HEK293 (cell line): ENCODE measurements around the gene SULT1C3.

ENCODE experiments used
- CTCF ChIA-PET: fragments of 350-600 bp; formaldehyde crosslinking; extraction: SDS; loops from one replicate; lab custom pipeline; 2021; ENCODE audit warnings: antibody characterized with exemption; lab: Yijun Ruan, JAX
- POLR2A ChIA-PET: fragments of 300-600 bp; formaldehyde crosslinking; extraction: SDS; loops from one replicate; lab custom pipeline; 2020; ENCODE audit warnings: antibody characterized with exemption, inconsistent platforms; lab: Yijun Ruan, JAX
- H3K27ac ChIP-seq: fragments of 200-500 bp; sonication (Bioruptor generic); 2 replicates; pipeline ENCODE4 v1.5.1; 2014; ENCODE audit warnings: low read depth, low read length, control low read depth, inconsistent platforms; ENCODE audit errors: extremely low read depth
- H3K36me3 ChIP-seq, 2 experiments: fragments of 200-500 bp in 1 of 2; sonication (Bioruptor generic) in 1 of 2; 1 replicate in 1 of 2; 2 replicates in 1 of 2; pipeline ENCODE4 v1.5.1; 2014 to 2017; ENCODE audit warnings: inconsistent platforms in 2 of 2, low read length in 2 of 2; ENCODE audit not compliant: control insufficient read depth in 2 of 2, insufficient read depth in 1 of 2
- H3K4me1 ChIP-seq: fragments of 200-500 bp; sonication (Bioruptor generic); 2 replicates; pipeline ENCODE4 v1.5.1; 2014; ENCODE audit warnings: mild to moderate bottlenecking, low read length, inconsistent platforms; ENCODE audit not compliant: control insufficient read depth, insufficient read depth
- H3K4me3 ChIP-seq: 2 replicates; pipeline ENCODE4 v1.5.1; 2011; ENCODE audit warnings: low read depth, mild to moderate bottlenecking, control low read depth, low read length, moderate library complexity
- H3K9me3 ChIP-seq: fragments of 200-500 bp; sonication (Bioruptor generic); 2 replicates; pipeline ENCODE4 v1.5.1; 2014; ENCODE audit warnings: low read depth, low read length, inconsistent platforms; ENCODE audit not compliant: control insufficient read depth, insufficient read depth
- ATF2 ChIP-seq: fragments of 450-650 bp; formaldehyde crosslinking; IDR thresholded peaks from 2 replicates; pipeline ENCODE4 v1.5.1; 2016; ENCODE audit warnings: missing biosample characterization, missing genetic modification characterization, low read depth
- EGR2 ChIP-seq: fragments of 450-650 bp; formaldehyde crosslinking; IDR thresholded peaks from 2 replicates; pipeline ENCODE4 v1.5.1; 2016; ENCODE audit warnings: low read depth, missing biosample characterization, missing genetic modification characterization
- FEZF1 ChIP-seq: fragments of 450-650 bp; formaldehyde crosslinking; IDR thresholded peaks from 2 replicates; pipeline ENCODE4 v1.5.1; 2016; ENCODE audit warnings: missing biosample characterization, missing genetic modification characterization
- HOXC10 ChIP-seq: sonication (generic); formaldehyde crosslinking; IDR thresholded peaks from 2 replicates; pipeline ENCODE4 v1.8.1; 2023; ENCODE audit warnings: mild to moderate bottlenecking, missing genetic modification reagents
- INSM2 ChIP-seq: fragments of 450-650 bp; formaldehyde crosslinking; IDR thresholded peaks from 2 replicates; pipeline ENCODE4 v1.5.1; 2016; ENCODE audit warnings: missing biosample characterization, missing genetic modification characterization
- KLF16 ChIP-seq: fragments of 450-650 bp; formaldehyde crosslinking; IDR thresholded peaks from 2 replicates; pipeline ENCODE4 v1.5.1; 2017; ENCODE audit warnings: missing biosample characterization, missing genetic modification characterization
- KLF9 ChIP-seq: fragments of 450-650 bp; formaldehyde crosslinking; IDR thresholded peaks from 2 replicates; pipeline ENCODE4 v1.5.1; 2016; ENCODE audit warnings: missing biosample characterization, missing genetic modification characterization, low read depth
- MEIS1 ChIP-seq: sonication (generic); formaldehyde crosslinking; IDR thresholded peaks from 2 replicates; pipeline ENCODE4 v1.8.1; 2022; ENCODE audit warnings: missing genetic modification reagents, mild to moderate bottlenecking, borderline replicate concordance
- ZNF112 ChIP-seq: fragments of 450-650 bp; formaldehyde crosslinking; IDR thresholded peaks from 2 replicates; pipeline ENCODE4 v1.5.0; 2017; ENCODE audit warnings: missing biosample characterization, missing genetic modification characterization
- ZNF19 ChIP-seq: fragments of 450-650 bp; formaldehyde crosslinking; IDR thresholded peaks from 2 replicates; pipeline ENCODE4; 2016; ENCODE audit warnings: missing biosample characterization, missing genetic modification characterization, low read depth
- ZNF23 ChIP-seq: fragments of 450-650 bp; formaldehyde crosslinking; IDR thresholded peaks from 2 replicates; pipeline ENCODE4 v1.5.1; 2016; ENCODE audit warnings: missing biosample characterization, missing genetic modification characterization, borderline replicate concordance
- ZNF354C ChIP-seq: fragments of 450-650 bp; formaldehyde crosslinking; IDR thresholded peaks from 2 replicates; pipeline ENCODE4 v1.5.1; 2016; ENCODE audit warnings: missing biosample characterization, missing genetic modification characterization, low read depth, borderline replicate concordance
- TF ChIP-seq, protein P1 (sequence below): fragments of 450-650 bp; formaldehyde crosslinking; IDR thresholded peaks from 2 replicates; pipeline ENCODE4 v1.5.1; 2016; ENCODE audit warnings: missing biosample characterization, missing genetic modification characterization
- TF ChIP-seq, protein P2 (sequence below): IDR thresholded peaks from 2 replicates; pipeline ENCODE4 v1.6.1; 2011; ENCODE audit warnings: mild to moderate bottlenecking, low read depth, low read length, borderline replicate concordance

SULT1C3 gene

GRCh38 chr2:108270768-108271506 lies 31.2 kb downstream of the SULT1C3 start:
- ChIA-PET POLR2A (no interaction called here), CTCF (no interaction called here)
- no peaks in the 10 kb centered on the region for H3K4me1 ChIP-seq

GRCh38 chr2:108271691-108272253 lies 32.0 kb downstream of the SULT1C3 start:
- H3K27ac ChIP-seq = no peak overlapping the region
- no peaks in the 10 kb centered on the region for H3K4me1 ChIP-seq
- H3K9me3 ChIP-seq = no peaks in the 10 kb centered on the region
- no peak overlapping the region for H3K4me3 ChIP-seq
- POLR2A ChIA-PET = no interaction called here
- CTCF ChIA-PET = interaction anchor here (0.6 kb wide), 1 partner anchor 52 kb away, joined by 3 read pairs; no protein-coding TSS in a partner anchor
- TF ChIP-seq HOXC10 (CRISPR knock-in tag) = no peak
- H3K36me3 ChIP-seq = no peaks in the 10 kb centered on the region

More at GRCh38 chr2:108270768-108271506, 31.2 kb downstream of the SULT1C3 start:
- H3K36me3 ChIP-seq = no peaks in the 10 kb centered on the region
- H3K9me3 ChIP-seq = no peaks in the 10 kb centered on the region
- TF ChIP-seq ZNF19 (tag by site-specific recombination) = no peak
- TF ChIP-seq ATF2 (tag by site-specific recombination) = no peak
- no peak for TF ChIP-seq INSM2 (tag by site-specific recombination)
- TF ChIP-seq EGR2 (tag by site-specific recombination) = no peak
- TF ChIP-seq ZNF23 (tag by site-specific recombination) = no peak
- no peak for TF ChIP-seq MEIS1 (CRISPR knock-in tag)
- no peak for TF ChIP-seq ZNF112 (tag by site-specific recombination)
- no peak for TF ChIP-seq FEZF1 (tag by site-specific recombination)
- TF ChIP-seq, protein P1, sequence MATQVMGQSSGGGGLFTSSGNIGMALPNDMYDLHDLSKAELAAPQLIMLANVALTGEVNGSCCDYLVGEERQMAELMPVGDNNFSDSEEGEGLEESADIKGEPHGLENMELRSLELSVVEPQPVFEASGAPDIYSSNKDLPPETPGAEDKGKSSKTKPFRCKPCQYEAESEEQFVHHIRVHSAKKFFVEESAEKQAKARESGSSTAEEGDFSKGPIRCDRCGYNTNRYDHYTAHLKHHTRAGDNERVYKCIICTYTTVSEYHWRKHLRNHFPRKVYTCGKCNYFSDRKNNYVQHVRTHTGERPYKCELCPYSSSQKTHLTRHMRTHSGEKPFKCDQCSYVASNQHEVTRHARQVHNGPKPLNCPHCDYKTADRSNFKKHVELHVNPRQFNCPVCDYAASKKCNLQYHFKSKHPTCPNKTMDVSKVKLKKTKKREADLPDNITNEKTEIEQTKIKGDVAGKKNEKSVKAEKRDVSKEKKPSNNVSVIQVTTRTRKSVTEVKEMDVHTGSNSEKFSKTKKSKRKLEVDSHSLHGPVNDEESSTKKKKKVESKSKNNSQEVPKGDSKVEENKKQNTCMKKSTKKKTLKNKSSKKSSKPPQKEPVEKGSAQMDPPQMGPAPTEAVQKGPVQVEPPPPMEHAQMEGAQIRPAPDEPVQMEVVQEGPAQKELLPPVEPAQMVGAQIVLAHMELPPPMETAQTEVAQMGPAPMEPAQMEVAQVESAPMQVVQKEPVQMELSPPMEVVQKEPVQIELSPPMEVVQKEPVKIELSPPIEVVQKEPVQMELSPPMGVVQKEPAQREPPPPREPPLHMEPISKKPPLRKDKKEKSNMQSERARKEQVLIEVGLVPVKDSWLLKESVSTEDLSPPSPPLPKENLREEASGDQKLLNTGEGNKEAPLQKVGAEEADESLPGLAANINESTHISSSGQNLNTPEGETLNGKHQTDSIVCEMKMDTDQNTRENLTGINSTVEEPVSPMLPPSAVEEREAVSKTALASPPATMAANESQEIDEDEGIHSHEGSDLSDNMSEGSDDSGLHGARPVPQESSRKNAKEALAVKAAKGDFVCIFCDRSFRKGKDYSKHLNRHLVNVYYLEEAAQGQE (tag by site-specific recombination) = no peak
- TF ChIP-seq KLF16 (tag by site-specific recombination) = no peak
- TF ChIP-seq KLF9 = no peak
- TF ChIP-seq ZNF354C (tag by site-specific recombination) = no peak
- TF ChIP-seq, protein P2, sequence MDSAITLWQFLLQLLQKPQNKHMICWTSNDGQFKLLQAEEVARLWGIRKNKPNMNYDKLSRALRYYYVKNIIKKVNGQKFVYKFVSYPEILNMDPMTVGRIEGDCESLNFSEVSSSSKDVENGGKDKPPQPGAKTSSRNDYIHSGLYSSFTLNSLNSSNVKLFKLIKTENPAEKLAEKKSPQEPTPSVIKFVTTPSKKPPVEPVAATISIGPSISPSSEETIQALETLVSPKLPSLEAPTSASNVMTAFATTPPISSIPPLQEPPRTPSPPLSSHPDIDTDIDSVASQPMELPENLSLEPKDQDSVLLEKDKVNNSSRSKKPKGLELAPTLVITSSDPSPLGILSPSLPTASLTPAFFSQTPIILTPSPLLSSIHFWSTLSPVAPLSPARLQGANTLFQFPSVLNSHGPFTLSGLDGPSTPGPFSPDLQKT = no peak
- H3K4me3 ChIP-seq = no peak overlapping the region
- H3K27ac ChIP-seq = no peak overlapping the region
